Measurements from ENCODE around the gene NIPAL4. TPM values are rescaled to one million over a fixed set of nuclear protein-coding genes. Genes with fewer than 3 reads are reported as not detected.

The NIPAL4 gene
- total and polyA plus RNA-seq, 12 donors, result 0.09 to 0.20 TPM; not detected in 10

GRCh38 chr5:157434096-157434495 lies 25.9 kb upstream of the NIPAL4 start:
- no peaks in the 10 kb centered on the region for H3K36me3 ChIP-seq
- ATAC-seq, result no peak
- H3K27ac ChIP-seq, result no peak overlapping the region
- no peaks in the 10 kb centered on the region for H3K27me3 ChIP-seq
- no peak for TF ChIP-seq CTCF (IDR thresholded peaks at IDR 0.05)
- peaks cover 0 to 9% (median 0%) of the 10 kb centered on the region in 11 donors for H3K9me3 ChIP-seq
- intact Hi-C loops (cut with DNase I), result loop anchor here in 9 of 10 donors (5.0 kb wide), 3 partner anchors 38 to 283 kb away; no protein-coding TSS in a partner anchor
- WGBS, 2 donors, result 89 to 94% methylated on average over 4 of the region's 4 CpGs
- H3K4me1 ChIP-seq, result peaks cover 0 to 6% (median 0%) of the 10 kb centered on the region in 9 donors
- H3K4me3 ChIP-seq, result no peak overlapping the region
- no peak for DNase-seq

- intact Hi-C loops (cut with DNase I), result no loop called here
- Histone ChIP-seq H3K27ac (peak overlapping the region in 2 of 10 donors; percentile 4 to 7), H3K36me3 (no peaks in the 10 kb centered on the region), H3K4me3 (peak overlapping the region in 1 of 10 donors; percentile 2), H3K4me1 (peaks cover 0 to 8% (median 0%) of the 10 kb centered on the region in 9 donors), H3K9me3 (no peaks in the 10 kb centered on the region), H3K27me3 (no peaks in the 10 kb centered on the region)
- DNase-seq, result peak in 1 of 2 donors; percentile 21
- TF ChIP-seq CTCF (IDR thresholded peaks at IDR 0.05), result no peak
- peak in 2 of 8 donors; percentile 66 to 71 for ATAC-seq
- 48 to 58% methylated on average over 7 of the region's 7 CpGs for WGBS, 2 donors
Observed at GRCh38 chr5:157443041-157443549, 16.9 kb upstream of the NIPAL4 start.

GRCh38 chr5:157444224-157444623 lies 15.8 kb upstream of the NIPAL4 start:
- H3K4me3 ChIP-seq, result no peak overlapping the region
- ATAC-seq, result no peak
- no peaks in the 10 kb centered on the region for H3K27me3 ChIP-seq
- no peak overlapping the region for H3K27ac ChIP-seq
- H3K9me3 ChIP-seq, result no peaks in the 10 kb centered on the region
- 66 to 75% methylated on average over 4 of the region's 4 CpGs for WGBS, 2 donors
- DNase-seq, result no peak
- intact Hi-C loops (cut with DNase I), result no loop called here
- TF ChIP-seq CTCF (IDR thresholded peaks at IDR 0.05), result no peak
- H3K36me3 ChIP-seq, result no peaks in the 10 kb centered on the region
- peaks cover 0 to 15% (median 7%) of the 10 kb centered on the region in 9 donors for H3K4me1 ChIP-seq

GRCh38 chr5:157445745-157446411 lies 14.1 kb upstream of the NIPAL4 start:
- DNase-seq (no peak), ATAC-seq (no peak)
- no peak for TF ChIP-seq CTCF (IDR thresholded peaks at IDR 0.05)
- Histone ChIP-seq H3K27ac (no peak overlapping the region), H3K36me3 (no peaks in the 10 kb centered on the region), H3K9me3 (no peaks in the 10 kb centered on the region), H3K27me3 (no peaks in the 10 kb centered on the region), H3K4me1 (peaks cover 0 to 21% (median 10%) of the 10 kb centered on the region in 9 donors), H3K4me3 (no peak overlapping the region)
- intact Hi-C loops (cut with DNase I), result no loop called here
- WGBS, 2 donors, result 95% methylated on average over 5 of the region's 5 CpGs

Measured in heart right ventricle (tissue), 16 donors.